WTC11 (cell line): Measurements from ENCODE around the gene LDLRAD4. TPM values are rescaled to one million over a fixed set of nuclear protein-coding genes. Genes with fewer than 3 reads are reported as not detected.

Experiments used
- ATAC-seq: fragments of 200-7000 bp; cut with Tn5 transposase; 2 replicates; pipeline ENCODE4 v1.10.0; 2021; ENCODE audit warnings: mild to moderate bottlenecking, moderate library complexity
- CTCF ChIA-PET: fragments of 300-600 bp; sonication (Branson Sonifier 250); formaldehyde crosslinking; loops from one replicate; lab custom pipeline; 2021; ENCODE audit warnings: antibody characterized with exemption; lab: Charles Lee
- POLR2A ChIA-PET: fragments of 350-600 bp; sonication (Branson Sonifier 250); formaldehyde crosslinking; loops from one replicate; lab custom pipeline; 2021; ENCODE audit warnings: antibody characterized with exemption; lab: Charles Lee
- DNase-seq: peaks from one replicate; pipeline ENCODE4 v3.0.0; 2021; ENCODE audit warnings: low spot score
- H3K27ac Mint-ChIP-seq: 2 replicates; pipeline ENCODE4 v1.8.0; 2021; ENCODE audit warnings: mixed read lengths
- H3K27me3 Mint-ChIP-seq: 2 replicates; pipeline ENCODE4 v1.8.0; 2021; ENCODE audit warnings: low read depth, mild to moderate bottlenecking, moderate library complexity, mixed read lengths
- H3K36me3 Mint-ChIP-seq: 2 replicates; pipeline ENCODE4 v1.8.0; 2021; ENCODE audit warnings: mixed read lengths
- H3K4me1 Mint-ChIP-seq: 2 replicates; pipeline ENCODE4 v1.8.0; 2022; ENCODE audit warnings: mixed read lengths
- H3K4me3 Mint-ChIP-seq: 2 replicates; pipeline ENCODE4 v1.8.0; 2021; ENCODE audit warnings: mild to moderate bottlenecking, moderate library complexity, mixed read lengths
- H3K9me3 Mint-ChIP-seq: 2 replicates; pipeline ENCODE4 v1.8.0; 2021; ENCODE audit warnings: mixed read lengths
- ATF2 ChIP-seq: sonication (generic); formaldehyde crosslinking; IDR thresholded peaks from 2 replicates; pipeline ENCODE4 v1.8.1; 2022; ENCODE audit warnings: low read depth, missing genetic modification reagents, borderline replicate concordance
- CREM ChIP-seq: sonication (generic); formaldehyde crosslinking; IDR thresholded peaks from 2 replicates; pipeline ENCODE4 v1.8.1; 2022; ENCODE audit warnings: mild to moderate bottlenecking, missing genetic modification reagents, moderate library complexity
- E2F4 ChIP-seq: sonication (generic); formaldehyde crosslinking; IDR thresholded peaks from 2 replicates; pipeline ENCODE4 v1.8.1; 2022; ENCODE audit warnings: low read depth, mild to moderate bottlenecking, moderate library complexity, missing genetic modification reagents, borderline replicate concordance
- ERG ChIP-seq: fragments of 250-450 bp; sonication (Bioruptor Pico); IDR thresholded peaks from 2 replicates; pipeline ENCODE4 v1.8.0; 2021; ENCODE audit warnings: mild to moderate bottlenecking
- FOXP1 ChIP-seq: sonication (generic); formaldehyde crosslinking; IDR thresholded peaks from 2 replicates; pipeline ENCODE4 v1.8.0; 2022; ENCODE audit warnings: missing genetic modification reagents, mild to moderate bottlenecking, moderate library complexity, borderline replicate concordance
- GRHL2 ChIP-seq: fragments of 250-450 bp; sonication (Bioruptor Pico); IDR thresholded peaks from 2 replicates; pipeline ENCODE4 v1.8.0; 2022; ENCODE audit warnings: mild to moderate bottlenecking, moderate library complexity; ENCODE audit not compliant: insufficient replicate concordance, severe bottlenecking
- IRF2 ChIP-seq: sonication (generic); formaldehyde crosslinking; IDR thresholded peaks from 2 replicates; pipeline ENCODE4 v1.8.0; 2022; ENCODE audit warnings: low read depth, missing genetic modification reagents, borderline replicate concordance
- JAZF1 ChIP-seq: fragments of 250-450 bp; sonication (Bioruptor Pico); IDR thresholded peaks from 2 replicates; pipeline ENCODE4 v1.9.0; 2021; ENCODE audit warnings: moderate library complexity, mild to moderate bottlenecking, inconsistent platforms
- JUN ChIP-seq: sonication (generic); formaldehyde crosslinking; IDR thresholded peaks from 2 replicates; pipeline ENCODE4 v1.8.0; 2023; ENCODE audit warnings: mild to moderate bottlenecking, missing genetic modification reagents
- NFATC4 ChIP-seq: fragments of 250-450 bp; sonication (Bioruptor Pico); IDR thresholded peaks from 2 replicates; pipeline ENCODE4 v1.9.0; 2021; ENCODE audit warnings: mild to moderate bottlenecking
- NFYB ChIP-seq: sonication (generic); formaldehyde crosslinking; conservative IDR thresholded peaks from 2 replicates; pipeline ENCODE4 v1.8.0; 2022; ENCODE audit warnings: low read depth, missing genetic modification reagents
- NR1H2 ChIP-seq: sonication (generic); formaldehyde crosslinking; IDR thresholded peaks from 2 replicates; pipeline ENCODE4 v1.9.0; 2021; ENCODE audit warnings: mild to moderate bottlenecking, moderate library complexity, missing genetic modification reagents
- PRRX2 ChIP-seq: fragments of 250-450 bp; sonication (Bioruptor Pico); IDR thresholded peaks from 2 replicates; pipeline ENCODE4 v1.8.0; 2021; ENCODE audit warnings: mild to moderate bottlenecking
- SOX15 ChIP-seq: fragments of 250-450 bp; sonication (Bioruptor Pico); IDR thresholded peaks from 2 replicates; pipeline ENCODE4 v1.9.0; 2021; ENCODE audit warnings: mild to moderate bottlenecking
- SP1 ChIP-seq: sonication (generic); formaldehyde crosslinking; conservative IDR thresholded peaks from 2 replicates; pipeline ENCODE4 v1.8.1; 2022; ENCODE audit warnings: missing genetic modification reagents
- TCF7 ChIP-seq: sonication (generic); formaldehyde crosslinking; IDR thresholded peaks from 2 replicates; pipeline ENCODE4 v1.8.0; 2022; ENCODE audit warnings: mild to moderate bottlenecking, low read depth, missing genetic modification reagents, moderate library complexity
- TP53 ChIP-seq: sonication (generic); formaldehyde crosslinking; IDR thresholded peaks from 2 replicates; pipeline ENCODE4 v1.8.1; 2023; ENCODE audit warnings: mild to moderate bottlenecking, missing genetic modification reagents
- ZBTB21 ChIP-seq: sonication (generic); formaldehyde crosslinking; IDR thresholded peaks from 2 replicates; pipeline ENCODE4 v1.8.1; 2023; ENCODE audit warnings: mild to moderate bottlenecking, missing genetic modification reagents, borderline replicate concordance
- ZNF232 ChIP-seq: sonication (generic); formaldehyde crosslinking; IDR thresholded peaks from 2 replicates; pipeline ENCODE4 v1.8.0; 2022; ENCODE audit warnings: mild to moderate bottlenecking, missing genetic modification reagents
- ZNF263 ChIP-seq: sonication (generic); formaldehyde crosslinking; IDR thresholded peaks from 2 replicates; pipeline ENCODE4 v1.8.1; 2022; ENCODE audit warnings: low read depth, mild to moderate bottlenecking, moderate library complexity, missing genetic modification reagents
- ZNF317 ChIP-seq: sonication (generic); formaldehyde crosslinking; IDR thresholded peaks from 2 replicates; pipeline ENCODE4 v1.8.1; 2023; ENCODE audit warnings: low read depth, mild to moderate bottlenecking, moderate library complexity, missing genetic modification reagents, borderline replicate concordance
- total RNA-seq: library from RNA; stranded (reverse); gene quantifications from 3 replicates; pipeline ENCODE4 v1.2.3, GENCODE V29; 2021
- TF ChIP-seq, protein P1 (sequence below): sonication (generic); formaldehyde crosslinking; IDR thresholded peaks from 2 replicates; pipeline ENCODE4 v1.8.0; 2022; ENCODE audit warnings: mild to moderate bottlenecking, missing genetic modification reagents
- TF ChIP-seq, protein P2 (sequence below): sonication (generic); formaldehyde crosslinking; IDR thresholded peaks from 2 replicates; pipeline ENCODE4 v1.8.0; 2022; ENCODE audit warnings: mild to moderate bottlenecking, missing genetic modification reagents
- TF ChIP-seq, protein P3 (sequence below): sonication (generic); formaldehyde crosslinking; IDR thresholded peaks from 2 replicates; pipeline ENCODE4 v1.8.1; 2022; ENCODE audit warnings: missing genetic modification reagents, borderline replicate concordance

Gene LDLRAD4
- total RNA-seq, 1 experiment from 2014 or later, result 6.2 TPM

- peaks cover 11% of the 10 kb centered on the region for H3K9me3 Mint-ChIP-seq
- no peak overlapping the region for H3K27ac Mint-ChIP-seq
- no peaks in the 10 kb centered on the region for H3K27me3 Mint-ChIP-seq
- ChIA-PET CTCF (no interaction called here), POLR2A (no interaction called here)
- no peaks in the 10 kb centered on the region for H3K4me1 Mint-ChIP-seq
- H3K4me3 Mint-ChIP-seq, result no peak overlapping the region
- no peak for TF ChIP-seq SP1 (CRISPR knock-in tag)
- no peak for TF ChIP-seq ATF2 (CRISPR knock-in tag)
- TF ChIP-seq, protein P1, sequence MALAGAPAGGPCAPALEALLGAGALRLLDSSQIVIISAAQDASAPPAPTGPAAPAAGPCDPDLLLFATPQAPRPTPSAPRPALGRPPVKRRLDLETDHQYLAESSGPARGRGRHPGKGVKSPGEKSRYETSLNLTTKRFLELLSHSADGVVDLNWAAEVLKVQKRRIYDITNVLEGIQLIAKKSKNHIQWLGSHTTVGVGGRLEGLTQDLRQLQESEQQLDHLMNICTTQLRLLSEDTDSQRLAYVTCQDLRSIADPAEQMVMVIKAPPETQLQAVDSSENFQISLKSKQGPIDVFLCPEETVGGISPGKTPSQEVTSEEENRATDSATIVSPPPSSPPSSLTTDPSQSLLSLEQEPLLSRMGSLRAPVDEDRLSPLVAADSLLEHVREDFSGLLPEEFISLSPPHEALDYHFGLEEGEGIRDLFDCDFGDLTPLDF (CRISPR knock-in tag), result no peak
- TF ChIP-seq JUN (CRISPR knock-in tag), result no peak
- TF ChIP-seq, protein P2, sequence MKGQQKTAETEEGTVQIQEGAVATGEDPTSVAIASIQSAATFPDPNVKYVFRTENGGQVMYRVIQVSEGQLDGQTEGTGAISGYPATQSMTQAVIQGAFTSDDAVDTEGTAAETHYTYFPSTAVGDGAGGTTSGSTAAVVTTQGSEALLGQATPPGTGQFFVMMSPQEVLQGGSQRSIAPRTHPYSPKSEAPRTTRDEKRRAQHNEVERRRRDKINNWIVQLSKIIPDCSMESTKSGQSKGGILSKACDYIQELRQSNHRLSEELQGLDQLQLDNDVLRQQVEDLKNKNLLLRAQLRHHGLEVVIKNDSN, result no peak
- TF ChIP-seq, protein P3, sequence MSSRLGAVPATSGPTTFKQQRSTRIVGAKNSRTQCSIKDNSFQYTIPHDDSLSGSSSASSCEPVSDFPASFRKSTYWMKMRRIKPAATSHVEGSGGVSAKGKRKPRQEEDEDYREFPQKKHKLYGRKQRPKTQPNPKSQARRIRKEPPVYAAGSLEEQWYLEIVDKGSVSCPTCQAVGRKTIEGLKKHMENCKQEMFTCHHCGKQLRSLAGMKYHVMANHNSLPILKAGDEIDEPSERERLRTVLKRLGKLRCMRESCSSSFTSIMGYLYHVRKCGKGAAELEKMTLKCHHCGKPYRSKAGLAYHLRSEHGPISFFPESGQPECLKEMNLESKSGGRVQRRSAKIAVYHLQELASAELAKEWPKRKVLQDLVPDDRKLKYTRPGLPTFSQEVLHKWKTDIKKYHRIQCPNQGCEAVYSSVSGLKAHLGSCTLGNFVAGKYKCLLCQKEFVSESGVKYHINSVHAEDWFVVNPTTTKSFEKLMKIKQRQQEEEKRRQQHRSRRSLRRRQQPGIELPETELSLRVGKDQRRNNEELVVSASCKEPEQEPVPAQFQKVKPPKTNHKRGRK, result no peak
- DNase-seq, result no peak
- ATAC-seq, result no peak
- peaks cover 7% of the 10 kb centered on the region; the same call in 1 of the 2 replicates for H3K36me3 Mint-ChIP-seq
Observed at GRCh38 chr18:13522256-13522655, 303.7 kb downstream of the LDLRAD4 start.

DNA sequence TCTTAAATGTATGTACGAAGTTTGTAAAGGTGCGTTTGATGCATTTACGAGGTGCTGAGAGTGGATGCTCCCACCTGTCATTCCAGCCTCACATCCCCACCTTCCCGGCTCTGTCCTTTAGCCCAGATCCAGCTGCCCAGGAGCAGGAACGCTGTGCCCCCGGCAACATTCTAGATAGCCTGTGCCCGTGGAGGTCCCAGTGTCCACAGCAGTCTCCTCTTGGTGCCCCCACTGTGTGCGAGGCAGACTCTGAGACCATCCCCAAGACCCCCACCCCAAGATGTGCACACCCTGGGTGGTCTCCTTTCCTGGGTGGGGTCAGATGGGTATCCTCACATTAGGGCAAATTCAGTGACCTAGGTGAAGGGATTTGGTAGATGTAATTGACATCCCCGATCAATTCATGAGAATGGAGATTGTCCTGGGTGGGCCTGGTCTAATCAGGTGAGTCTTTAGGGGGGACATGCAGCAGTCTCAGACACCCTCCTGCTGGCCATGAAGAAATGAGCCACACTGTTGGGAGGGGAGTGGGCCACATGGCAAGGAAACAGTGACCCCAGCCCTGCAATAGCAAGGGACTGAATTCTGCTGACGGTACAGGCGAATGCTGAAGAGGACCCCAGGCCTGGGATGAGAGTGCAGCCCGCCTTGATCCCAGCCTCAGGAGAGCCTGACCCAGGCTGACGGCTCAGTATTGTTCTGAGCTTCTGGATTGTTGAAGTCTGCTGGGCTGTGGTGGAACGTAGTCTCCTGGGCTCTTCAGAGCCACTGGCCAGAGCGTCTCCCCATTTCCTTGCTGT is 304.5 kb downstream of the LDLRAD4 start:
- H3K36me3 Mint-ChIP-seq, result peaks cover 5% of the 10 kb centered on the region; the same call in 1 of the 2 replicates
- H3K9me3 Mint-ChIP-seq, result peaks cover 5% of the 10 kb centered on the region
- CTCF ChIA-PET, result interaction anchor here (0.9 kb wide), 1 partner anchor 17 kb away, joined by 3 read pairs; no protein-coding TSS in a partner anchor
- no peak overlapping the region for H3K4me3 Mint-ChIP-seq
- no peak for ATAC-seq
- H3K4me1 Mint-ChIP-seq, result no peaks in the 10 kb centered on the region
- no peak overlapping the region for H3K27ac Mint-ChIP-seq
- POLR2A ChIA-PET, result no interaction called here
- H3K27me3 Mint-ChIP-seq, result no peaks in the 10 kb centered on the region
- DNase-seq, result no peak
- TF ChIP-seq ERG, result no peak
- TF ChIP-seq ZNF263, result no peak
- TF ChIP-seq PRRX2 (CRISPR knock-in tag), result no peak
- no peak for TF ChIP-seq NFYB (CRISPR knock-in tag)

- no peaks in the 10 kb centered on the region for H3K27me3 Mint-ChIP-seq
- no peaks in the 10 kb centered on the region for H3K4me1 Mint-ChIP-seq
- no peak overlapping the region for H3K27ac Mint-ChIP-seq
- no peak for ATAC-seq
- ChIA-PET CTCF (interaction anchor here (0.9 to 2.9 kb wide), 3 partner anchors 18 to 364 kb away, joined by 3 to 10 read pairs (median 3); no protein-coding TSS in a partner anchor), POLR2A (no interaction called here)
- DNase-seq, result no peak
- no peak overlapping the region for H3K4me3 Mint-ChIP-seq
- no peaks in the 10 kb centered on the region for H3K36me3 Mint-ChIP-seq
- no peaks in the 10 kb centered on the region for H3K9me3 Mint-ChIP-seq
- TF ChIP-seq, protein P2, result no peak
- TF ChIP-seq FOXP1 (CRISPR knock-in tag) (no peak), CREM (CRISPR knock-in tag) (no peak), TP53 (no peak), TCF7 (CRISPR knock-in tag) (no peak), NR1H2 (CRISPR knock-in tag) (no peak), SOX15 (no peak), NFATC4 (CRISPR knock-in tag) (no peak), E2F4 (no peak), JAZF1 (CRISPR knock-in tag) (no peak), GRHL2 (no peak), ZBTB21 (CRISPR knock-in tag) (no peak), ZNF232 (CRISPR knock-in tag) (no peak), IRF2 (CRISPR knock-in tag) (no peak), NFYB (CRISPR knock-in tag) (no peak), JUN (CRISPR knock-in tag) (no peak), ZNF317 (CRISPR knock-in tag) (no peak)
Observed at GRCh38 chr18:13524054-13524453, 305.5 kb downstream of the LDLRAD4 start.
